HL-60/S4 (cell line): ENCODE results near the gene CUBN.

ENCODE experiments used
- in situ Hi-C: fragments of 300-500 bp; cut with MboI; formaldehyde crosslinking; loops from 2 replicates; pipeline ENCODE4 v1.14.3; 2022; ENCODE audit warnings: low sequenced_read_pairs

Gene CUBN

DNA sequence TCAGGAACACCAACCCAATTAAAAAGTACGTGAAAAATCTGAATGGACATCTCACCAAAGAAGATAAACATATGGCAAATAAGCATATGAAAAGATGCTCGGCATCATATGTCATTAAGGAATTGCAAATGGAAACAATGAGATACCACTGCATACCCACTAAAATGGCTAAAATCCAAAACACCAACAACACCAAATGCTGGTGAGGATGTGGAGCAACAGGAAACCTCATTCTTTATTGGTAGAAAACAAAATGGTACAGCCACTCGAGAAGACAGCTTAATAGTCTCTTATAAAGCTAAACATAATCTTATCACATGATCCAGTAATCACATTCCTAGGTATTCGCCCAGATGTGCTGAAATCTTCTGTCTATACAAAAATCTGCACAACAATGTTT is 325.5 kb downstream of the CUBN start:
- in situ Hi-C loops: no loop called here

DNA sequence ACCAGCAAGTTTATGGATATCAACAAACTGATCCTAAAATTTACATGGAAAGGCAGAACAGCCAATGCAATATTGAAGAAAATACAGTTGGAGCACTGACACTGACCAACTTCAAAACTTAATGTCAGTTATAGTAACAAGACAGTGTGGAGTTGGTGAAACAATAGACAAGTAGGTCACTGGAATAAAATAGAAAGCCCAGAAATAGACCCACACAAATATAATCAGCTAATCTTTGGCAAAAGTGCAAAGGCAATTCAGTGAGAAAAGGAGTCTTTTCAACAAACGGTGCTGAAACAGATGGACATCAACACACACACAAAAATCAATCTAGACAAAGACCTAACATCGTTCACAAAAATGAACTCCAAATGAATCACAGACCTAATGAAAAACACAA is 326.1 kb downstream of the CUBN start:
- in situ Hi-C loops: no loop called here

DNA sequence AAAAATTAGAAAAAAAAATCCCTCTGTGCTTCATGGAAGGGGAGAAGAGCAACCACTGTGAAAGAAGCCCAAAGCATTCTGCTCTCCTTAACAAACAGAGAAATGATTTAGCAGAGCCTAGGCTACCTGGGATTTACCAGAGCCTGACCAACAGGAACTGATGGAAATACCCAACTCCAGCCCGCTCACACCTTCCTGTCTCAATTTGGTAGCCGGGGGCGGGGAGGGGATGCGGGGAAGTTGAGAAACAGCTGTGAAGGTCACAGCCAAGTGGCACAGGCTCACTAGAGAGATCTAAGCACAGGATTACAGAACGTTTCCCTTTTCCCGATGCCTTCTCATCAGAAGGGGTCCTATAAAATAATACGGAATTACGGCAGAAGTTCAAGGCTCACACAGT is 330.0 kb downstream of the CUBN start:
- in situ Hi-C loops: loop anchor here (25.0 kb wide), 1 partner anchor 912 kb away; no protein-coding TSS in a partner anchor

DNA sequence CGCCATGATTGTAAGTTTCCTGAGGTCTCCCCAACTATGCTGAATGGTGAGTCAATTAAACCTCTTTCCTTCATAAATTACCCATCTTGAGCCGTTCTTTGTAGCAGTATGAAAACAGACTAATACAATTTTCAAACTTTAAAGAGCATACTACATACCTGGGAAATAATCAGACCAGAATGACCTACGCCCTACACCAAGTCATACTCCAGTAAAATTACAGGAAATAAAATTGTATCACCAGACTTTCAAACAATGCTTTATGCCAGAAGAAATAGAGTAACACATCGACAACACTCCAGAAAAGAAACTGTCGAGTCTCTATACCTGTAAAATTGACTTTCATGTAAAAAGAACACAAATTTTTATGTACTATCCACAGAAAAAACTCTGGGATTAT is 331.0 kb downstream of the CUBN start:
- in situ Hi-C loops: loop anchor here (25.0 kb wide), 1 partner anchor 911 kb away; no protein-coding TSS in a partner anchor

DNA sequence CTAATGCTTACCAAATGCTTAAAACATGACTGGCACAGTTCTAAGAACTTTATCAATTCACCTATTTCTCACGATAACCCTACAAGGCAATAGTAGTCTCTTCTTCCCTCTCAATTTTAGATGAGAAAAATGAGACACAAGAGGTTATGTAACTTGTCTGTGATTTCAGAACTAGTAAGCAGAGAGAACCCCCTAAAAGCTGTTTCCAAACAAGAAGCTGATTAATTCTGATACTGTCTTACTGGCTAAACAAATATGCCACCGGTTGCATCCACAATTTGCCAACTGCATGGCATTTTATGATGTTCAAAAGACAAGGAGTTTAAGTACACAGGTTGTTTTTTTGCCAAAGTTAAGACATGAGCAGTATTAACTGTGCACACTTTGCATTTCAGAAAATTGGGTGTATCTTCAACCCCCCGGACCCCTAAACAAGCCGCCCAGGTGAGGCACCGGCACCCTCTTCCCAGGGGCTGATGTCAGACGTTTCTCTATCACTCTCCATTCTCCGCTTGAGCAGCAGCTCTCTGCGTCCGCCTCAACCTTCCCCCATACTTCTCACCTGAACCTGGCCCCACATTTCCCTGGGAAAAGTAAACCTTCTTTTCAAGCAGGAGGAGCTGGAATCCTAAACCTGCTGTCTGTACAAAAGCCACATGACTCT is 334.1 kb downstream of the CUBN start:
- in situ Hi-C loops: loop anchor here (25.0 kb wide), 1 partner anchor 908 kb away; no protein-coding TSS in a partner anchor

DNA sequence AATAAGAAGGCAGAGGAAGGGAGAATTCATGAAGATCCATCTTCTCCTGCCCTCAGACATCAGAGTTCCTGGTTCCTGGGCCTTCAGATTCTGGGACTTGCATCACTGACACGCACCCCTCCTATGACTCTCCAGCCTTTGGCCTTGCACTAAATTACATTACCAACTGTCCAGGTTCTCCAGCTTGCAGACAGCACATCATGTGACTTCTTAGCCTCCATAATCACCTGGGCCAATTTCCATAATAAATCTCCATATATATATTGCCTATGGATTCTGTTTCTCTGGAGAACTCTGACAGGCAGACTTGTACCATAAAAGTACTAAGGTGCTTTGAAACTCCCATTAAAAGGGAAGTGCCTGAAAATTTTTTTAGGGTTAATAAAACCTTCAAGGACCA is 335.6 kb downstream of the CUBN start:
- in situ Hi-C loops: loop anchor here (25.0 kb wide), 1 partner anchor 907 kb away; no protein-coding TSS in a partner anchor

DNA sequence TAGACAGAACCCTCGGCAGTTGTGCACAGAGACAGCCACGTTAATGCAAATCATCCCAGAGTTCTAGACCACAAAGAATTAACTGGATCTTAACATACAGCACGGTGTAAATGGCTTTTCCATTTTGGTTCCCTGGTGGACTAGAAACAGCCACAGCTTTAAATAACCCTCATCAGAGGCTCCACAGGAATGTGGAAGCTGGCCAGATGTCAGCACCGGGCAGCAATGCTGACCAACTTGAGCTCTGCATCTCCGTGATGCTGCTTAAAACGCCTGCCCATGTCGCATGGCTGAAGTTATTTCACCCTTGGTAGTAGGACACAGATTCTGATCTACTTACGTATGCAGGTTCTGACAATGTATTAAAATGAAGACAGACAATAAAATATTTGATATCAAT is 336.9 kb downstream of the CUBN start:
- in situ Hi-C loops: loop anchor here (25.0 kb wide), 1 partner anchor 905 kb away; no protein-coding TSS in a partner anchor

DNA sequence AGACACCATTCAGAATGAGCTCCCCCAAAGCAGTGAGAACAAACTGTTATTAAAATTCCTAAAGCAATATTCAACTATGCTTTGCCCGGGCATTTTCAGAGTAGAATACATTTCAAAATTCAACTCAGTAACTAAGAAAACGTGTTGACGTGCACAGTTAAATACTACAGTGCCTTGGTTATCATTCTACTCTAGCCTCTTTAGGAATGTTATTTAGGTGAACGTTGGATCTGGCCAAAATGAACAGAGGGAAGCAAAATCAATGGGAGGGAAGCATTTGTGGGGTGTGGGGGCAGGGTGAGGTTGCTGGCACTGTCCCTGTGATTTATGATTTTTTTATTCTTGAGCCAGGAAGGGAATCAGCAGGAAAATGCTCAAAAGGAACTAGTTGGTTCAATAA is 339.8 kb downstream of the CUBN start:
- in situ Hi-C loops: loop anchor here (25.0 kb wide), 1 partner anchor 902 kb away; no protein-coding TSS in a partner anchor

DNA sequence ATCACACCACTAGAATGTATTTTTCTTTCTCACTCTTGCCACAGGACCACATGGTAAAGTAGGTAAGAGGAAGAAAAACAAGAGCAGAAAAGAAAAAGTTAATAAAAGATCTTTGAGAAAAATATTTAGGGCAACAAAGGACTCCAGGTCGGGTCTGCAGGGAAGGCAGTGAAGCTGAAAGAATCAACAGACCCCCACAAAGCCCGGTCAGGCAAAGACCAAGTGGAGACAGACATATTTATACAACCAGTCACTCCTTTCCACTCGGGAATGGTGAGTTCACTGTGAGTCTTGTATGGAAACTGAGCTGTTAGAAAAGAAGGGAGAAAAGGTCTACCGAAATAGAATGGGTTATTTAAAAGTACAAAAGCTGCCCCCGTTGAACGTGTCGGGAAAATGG is 340.4 kb downstream of the CUBN start:
- in situ Hi-C loops: loop anchor here (25.0 kb wide), 1 partner anchor 902 kb away; no protein-coding TSS in a partner anchor

DNA sequence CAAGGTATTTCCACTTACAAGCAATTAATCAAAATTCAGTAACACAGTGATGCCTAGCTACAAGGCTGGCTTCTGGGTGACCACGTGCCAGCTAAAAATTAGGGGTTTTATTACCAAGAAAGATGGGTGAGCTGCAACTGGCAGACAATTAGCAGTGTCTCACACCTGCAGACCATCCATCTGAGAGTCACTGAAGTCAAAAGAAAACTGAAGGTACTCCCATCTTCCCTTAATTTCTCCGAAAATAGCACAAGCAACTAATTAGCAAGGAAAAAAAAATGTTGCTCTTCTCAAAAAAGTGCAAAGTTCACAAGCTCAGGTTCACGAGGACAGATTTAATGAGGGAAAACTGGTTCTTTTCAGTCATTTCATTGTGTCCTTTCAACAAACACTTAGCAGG is 340.8 kb downstream of the CUBN start:
- in situ Hi-C loops: loop anchor here (25.0 kb wide), 1 partner anchor 901 kb away; no protein-coding TSS in a partner anchor

DNA sequence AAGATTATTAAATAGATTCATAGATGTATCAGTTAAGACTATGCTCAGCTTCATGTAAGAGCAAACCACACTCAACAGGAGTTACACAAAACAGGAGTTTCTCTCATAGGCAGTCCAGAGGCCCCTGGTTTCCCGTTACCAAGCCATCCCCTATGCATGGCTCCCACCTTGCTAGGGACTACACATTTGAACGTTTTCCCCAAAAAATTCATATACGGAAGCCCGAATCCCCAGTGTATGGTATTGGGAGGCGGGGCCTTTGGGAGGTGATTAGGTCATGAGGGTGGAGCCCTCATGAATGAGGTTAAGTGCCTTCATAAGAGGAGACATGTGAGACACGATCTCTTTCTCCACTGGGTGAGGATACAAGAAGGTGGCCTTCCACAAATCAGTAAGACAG is 341.5 kb downstream of the CUBN start:
- in situ Hi-C loops: loop anchor here (25.0 kb wide), 1 partner anchor 901 kb away; no protein-coding TSS in a partner anchor

DNA sequence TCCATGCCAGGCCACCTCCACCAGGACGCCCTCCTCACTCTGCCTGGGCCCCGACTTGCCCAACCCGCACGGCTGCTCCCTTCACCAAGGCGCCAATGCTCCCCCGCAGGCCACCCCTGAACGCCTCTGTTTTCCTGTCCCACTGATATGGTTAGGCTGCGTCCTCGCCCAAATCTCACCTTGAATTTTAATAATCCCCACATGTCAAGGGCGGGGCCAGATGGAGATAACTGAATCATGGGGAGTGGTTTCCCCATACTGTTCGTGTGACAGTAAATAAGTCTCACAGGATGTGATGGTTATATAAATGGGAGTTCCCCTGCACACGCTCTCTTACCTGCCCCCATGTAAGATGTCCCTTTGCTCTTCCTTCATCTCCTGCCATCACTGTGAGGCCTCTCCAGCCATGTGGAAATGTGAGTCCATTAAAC is 342.2 kb downstream of the CUBN start:
- in situ Hi-C loops: loop anchor here (25.0 kb wide), 1 partner anchor 900 kb away; no protein-coding TSS in a partner anchor

DNA sequence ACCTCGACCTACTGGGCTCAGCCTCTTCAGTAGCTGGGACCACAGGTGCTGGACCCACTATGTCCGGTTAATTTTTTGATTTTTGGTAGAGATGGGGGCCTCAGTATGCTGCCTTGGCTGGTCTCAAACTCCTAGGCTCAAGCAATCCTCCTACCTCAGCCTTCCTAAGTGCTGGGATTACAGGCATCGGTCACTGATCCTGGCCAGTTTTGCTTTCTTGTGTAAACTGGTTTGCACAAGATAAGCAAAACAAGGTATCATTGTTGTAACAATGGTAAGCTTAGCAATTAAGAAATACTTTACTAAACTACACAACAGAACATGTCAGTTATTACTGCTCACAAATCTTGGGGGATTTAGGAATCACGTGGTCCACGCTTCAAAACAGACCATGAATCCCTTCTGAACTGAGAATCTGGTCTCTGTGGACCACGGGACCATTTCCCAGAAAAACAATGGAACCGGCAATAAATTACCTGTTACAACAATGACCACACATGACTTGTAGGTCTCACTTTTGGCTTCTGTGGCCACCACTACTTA is 349.2 kb downstream of the CUBN start:
- in situ Hi-C loops: loop anchor here (25.0 kb wide), 1 partner anchor 893 kb away; no protein-coding TSS in a partner anchor

DNA sequence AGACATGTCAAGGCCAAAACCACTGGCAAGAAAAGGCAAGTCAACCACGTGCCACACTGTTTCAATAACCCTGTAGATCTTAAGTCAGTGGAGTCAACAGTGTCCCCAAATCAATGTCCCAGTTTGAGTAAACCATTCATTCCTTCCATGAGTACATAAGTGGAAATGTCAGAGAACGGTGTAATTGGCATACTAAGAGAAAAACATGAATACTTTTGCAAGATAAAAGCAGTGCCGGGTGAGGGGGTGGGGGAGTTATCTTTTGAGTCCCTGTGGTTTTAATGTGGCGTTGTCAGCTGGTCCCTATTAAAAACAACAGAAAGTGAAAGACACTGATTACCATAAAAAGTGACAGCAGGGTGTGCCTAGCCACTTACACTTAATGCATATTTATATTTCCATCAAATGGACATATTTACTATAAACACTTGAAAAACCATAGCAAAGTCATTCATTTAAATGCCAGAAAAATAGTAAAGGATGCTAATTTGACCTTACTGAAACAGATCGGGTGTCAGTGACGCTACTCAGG is 350.2 kb downstream of the CUBN start:
- in situ Hi-C loops: loop anchor here (25.0 kb wide), 1 partner anchor 892 kb away; no protein-coding TSS in a partner anchor

DNA sequence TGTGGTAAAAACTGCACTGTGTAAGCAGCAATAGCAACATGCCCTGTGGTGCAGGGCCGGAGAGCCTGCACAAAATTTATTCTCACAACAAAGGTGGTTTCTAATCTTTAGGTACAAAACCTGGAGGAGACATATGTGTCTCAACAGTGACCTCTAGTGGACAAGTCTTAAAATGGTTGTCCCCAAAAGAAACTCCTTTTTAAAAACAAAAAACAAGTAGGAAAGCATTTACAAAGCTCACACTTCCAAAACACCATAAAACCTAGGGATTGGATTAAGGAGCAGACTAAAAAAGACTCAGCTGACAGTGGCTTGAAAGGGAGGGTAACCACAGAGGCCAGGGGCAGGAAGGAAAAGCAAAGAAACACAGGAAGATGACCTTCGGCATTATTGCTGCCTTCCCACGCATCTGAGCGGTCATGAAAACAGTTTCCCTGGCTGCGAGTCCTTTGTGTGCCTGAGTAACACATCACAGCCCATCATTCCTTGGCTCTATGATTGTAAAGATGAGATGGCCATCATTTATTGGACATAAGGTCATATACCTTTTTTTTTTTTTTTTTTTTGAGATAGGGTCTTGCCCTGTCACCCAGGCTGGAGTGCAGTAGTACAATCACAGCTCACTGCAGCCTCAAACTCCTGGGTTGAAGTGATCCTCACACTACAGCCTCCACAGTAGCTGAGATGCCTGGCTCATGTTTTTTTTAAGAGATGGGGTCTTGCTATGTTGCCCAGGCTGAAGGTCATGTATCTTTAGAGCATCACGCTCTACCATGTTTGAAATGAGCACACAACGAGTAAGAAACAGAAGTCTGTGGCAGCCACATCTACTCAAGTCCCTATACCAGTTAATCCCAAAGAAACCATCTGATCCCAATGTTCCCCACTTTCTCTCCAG is 351.9 kb downstream of the CUBN start:
- in situ Hi-C loops: loop anchor here (25.0 kb wide), 1 partner anchor 890 kb away; no protein-coding TSS in a partner anchor

DNA sequence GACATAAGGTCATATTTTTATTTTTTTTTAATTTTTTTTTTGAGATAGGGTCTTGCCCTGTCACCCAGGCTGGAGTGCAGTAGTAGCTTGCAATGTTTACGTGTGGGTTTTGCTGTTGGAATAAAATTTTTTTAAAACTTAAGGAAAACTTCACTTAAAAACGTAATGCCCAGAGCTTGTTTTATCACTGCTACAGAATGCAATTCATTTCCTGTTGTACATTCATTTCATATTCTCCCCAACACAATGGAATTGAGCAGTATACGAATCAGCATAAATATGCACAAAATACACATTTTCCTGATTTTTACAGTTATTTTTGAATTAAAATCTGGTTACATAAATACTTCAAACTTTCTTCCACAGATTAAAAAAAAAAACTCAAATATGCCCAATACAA is 352.7 kb downstream of the CUBN start:
- in situ Hi-C loops: loop anchor here (25.0 kb wide), 1 partner anchor 890 kb away; no protein-coding TSS in a partner anchor
